Hepatocyte (in vitro differentiated cells): ENCODE results near the gene ZNF273. TPM values are rescaled to one million over a fixed set of nuclear protein-coding genes. Genes with fewer than 3 reads are reported as not detected.

Source experiments
- DNase-seq: peaks from one replicate; pipeline ENCODE4 v3.0.0-alpha.2; 2016; ENCODE audit warnings: low spot score
- H2AFZ ChIP-seq: fragments of 200-600 bp; sonication (generic); 2 replicates; pipeline ENCODE4 v1.6.0; 2016; ENCODE audit warnings: antibody characterized with exemption, mild to moderate bottlenecking
- H3K27ac ChIP-seq: fragments of 200-600 bp; sonication (generic); 2 replicates; pipeline ENCODE4 v1.5.1; 2016; ENCODE audit warnings: mild to moderate bottlenecking
- H3K27me3 ChIP-seq: fragments of 200-600 bp; sonication (generic); 2 replicates; pipeline ENCODE4 v1.6.1; 2016
- H3K36me3 ChIP-seq: fragments of 200-600 bp; sonication (generic); replicated peaks from 2 replicates; pipeline ENCODE4 v1.5.1; 2016; ENCODE audit warnings: low read depth; ENCODE audit not compliant: insufficient read depth
- H3K4me1 ChIP-seq: fragments of 200-600 bp; sonication (generic); 2 replicates; pipeline ENCODE4 v1.5.1; 2016; ENCODE audit warnings: mild to moderate bottlenecking, moderate library complexity; ENCODE audit not compliant: insufficient read depth
- H3K4me2 ChIP-seq: fragments of 200-600 bp; sonication (generic); 2 replicates; pipeline ENCODE4 v1.6.0; 2016
- H3K4me3 ChIP-seq: fragments of 200-600 bp; sonication (generic); 2 replicates; pipeline ENCODE4 v1.5.1; 2016; ENCODE audit warnings: mild to moderate bottlenecking
- H3K79me2 ChIP-seq: fragments of 200-600 bp; sonication (generic); 2 replicates; pipeline ENCODE4 v1.6.0; 2017; ENCODE audit warnings: mild to moderate bottlenecking
- H3K9me2 ChIP-seq: fragments of 200-600 bp; sonication (generic); replicated peaks from 2 replicates; pipeline ENCODE4 v1.6.0; 2017; ENCODE audit warnings: mild to moderate bottlenecking; ENCODE audit not compliant: insufficient read depth
- H3K9me3 ChIP-seq: fragments of 200-600 bp; sonication (generic); 2 replicates; pipeline ENCODE4 v1.5.1; 2016; ENCODE audit warnings: low read depth, mild to moderate bottlenecking
- H4K20me1 ChIP-seq: fragments of 200-600 bp; sonication (generic); 2 replicates; pipeline ENCODE4 v1.6.0; 2016; ENCODE audit warnings: mild to moderate bottlenecking; ENCODE audit not compliant: insufficient read depth, poor library complexity, severe bottlenecking
- CTCF ChIP-seq: fragments of 200-600 bp; sonication (generic); IDR thresholded peaks from 2 replicates; pipeline ENCODE4 v1.5.1; 2016; ENCODE audit warnings: antibody characterized with exemption, mild to moderate bottlenecking; ENCODE audit not compliant: poor library complexity
- EZH2 ChIP-seq: fragments of 200-600 bp; sonication (generic); IDR thresholded peaks from 2 replicates; pipeline ENCODE4 v1.6.1; 2016; ENCODE audit warnings: antibody characterized with exemption, mild to moderate bottlenecking, borderline replicate concordance
- EZH2phosphoT487 ChIP-seq: fragments of 200-600 bp; sonication (generic); IDR thresholded peaks from one replicate; pipeline ENCODE4 v1.6.1; 2018; ENCODE audit warnings: antibody characterized with exemption, mild to moderate bottlenecking, low read depth, moderate library complexity; ENCODE audit not compliant: unreplicated experiment, severe bottlenecking
- WGBS: methylation state at CpG from one replicate; pipeline ENCODE4 v1.1.6; 2016; ENCODE audit warnings: low lambda C conversion rate; ENCODE audit errors: missing lambda C conversion rate; 5-methylcytosine and 5-hydroxymethylcytosine counted together
- polyA plus RNA-seq: library from polyadenylated mRNA; unstranded; fragments of >200 nt; fragmentation: Nextera tagmentation; extraction: Ambion mirVana; gene quantifications from 2 replicates; pipeline ENCODE4 v1.2.1, GENCODE V29; 2016
- total RNA-seq: library from RNA; depleted of rRNA; stranded (reverse); fragments of >200 nt; gene quantifications from 2 replicates; pipeline ENCODE4 v1.2.3, GENCODE V29; 2014

ZNF273 gene
- total and polyA plus RNA-seq, 2 experiments from 2014 or later = 4.1 to 4.9 TPM

DNA sequence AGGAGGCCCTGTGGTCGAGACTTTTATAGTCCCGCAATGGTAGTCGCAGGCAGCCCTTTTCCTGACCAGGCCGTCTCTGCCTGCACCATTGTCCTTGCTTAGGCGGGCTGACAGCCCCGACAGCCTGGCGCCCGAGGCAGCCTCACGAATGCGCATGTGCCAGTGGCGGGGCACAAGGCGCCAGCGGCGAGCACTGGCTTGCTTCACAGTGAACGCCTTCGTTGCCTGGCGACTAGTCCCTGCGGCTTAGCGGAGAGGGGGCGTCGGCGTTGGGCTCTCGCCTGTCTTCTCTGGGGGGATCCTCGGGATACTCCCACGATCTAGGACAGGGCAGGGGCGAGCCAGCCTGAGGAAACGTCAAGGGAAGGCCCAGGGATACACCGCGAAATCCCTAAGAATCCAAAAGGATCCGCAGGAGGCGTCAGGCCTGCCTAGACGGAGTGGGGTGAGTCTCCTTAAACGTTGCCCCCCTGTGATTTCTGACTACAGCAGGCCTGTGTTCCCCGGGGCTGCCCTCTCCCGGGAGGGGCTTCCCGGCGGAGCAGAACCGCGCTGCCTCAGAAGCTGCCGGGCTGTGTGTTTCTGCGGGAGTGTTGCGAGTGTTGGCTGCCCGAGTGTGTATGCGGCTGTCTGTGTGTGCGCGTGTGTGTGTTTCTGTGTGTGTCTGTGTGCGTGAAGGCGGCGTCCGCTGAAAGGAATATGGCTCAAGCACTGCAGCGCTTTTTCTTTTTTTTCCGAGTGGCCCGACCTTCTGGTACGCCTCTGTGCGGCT lies 20.5 kb upstream of the ZNF273 start:
- H3K4me1 ChIP-seq = no peaks in the 10 kb centered on the region
- H3K9me2 ChIP-seq = no peaks in the 10 kb centered on the region
- H2AFZ ChIP-seq = no peak overlapping the region
- TF ChIP-seq CTCF (no peak), EZH2 (no peak), EZH2phosphoT487 (no peak)
- no peaks in the 10 kb centered on the region for H3K36me3 ChIP-seq
- WGBS = 95% methylated on average over 53 of the region's 55 CpGs
- H3K27ac ChIP-seq = no peak overlapping the region
- no peak for DNase-seq
- H3K79me2 ChIP-seq = no peaks in the 10 kb centered on the region
- no peak overlapping the region for H3K4me3 ChIP-seq
- no peaks in the 10 kb centered on the region for H3K27me3 ChIP-seq
- H3K9me3 ChIP-seq = no peaks in the 10 kb centered on the region
- H3K4me2 ChIP-seq = no peak overlapping the region
- no peaks in the 10 kb centered on the region for H4K20me1 ChIP-seq

- no peaks in the 10 kb centered on the region for H3K79me2 ChIP-seq
- H3K27me3 ChIP-seq = no peaks in the 10 kb centered on the region
- no peak overlapping the region for H3K27ac ChIP-seq
- no peak overlapping the region for H2AFZ ChIP-seq
- H3K4me1 ChIP-seq = no peaks in the 10 kb centered on the region
- no peak overlapping the region for H3K4me3 ChIP-seq
- no peaks in the 10 kb centered on the region for H3K9me2 ChIP-seq
- H3K4me2 ChIP-seq = no peak overlapping the region
- no peak for TF ChIP-seq CTCF
- no peak for TF ChIP-seq EZH2phosphoT487
- TF ChIP-seq EZH2 = no peak
- 93% methylated on average over 36 of the region's 38 CpGs for WGBS
- H3K9me3 ChIP-seq = no peaks in the 10 kb centered on the region
- no peaks in the 10 kb centered on the region for H3K36me3 ChIP-seq
- no peaks in the 10 kb centered on the region for H4K20me1 ChIP-seq
- no peak for DNase-seq
Measured at GRCh38 chr7:64883113-64883905, 19.8 kb upstream of the ZNF273 start.

DNA sequence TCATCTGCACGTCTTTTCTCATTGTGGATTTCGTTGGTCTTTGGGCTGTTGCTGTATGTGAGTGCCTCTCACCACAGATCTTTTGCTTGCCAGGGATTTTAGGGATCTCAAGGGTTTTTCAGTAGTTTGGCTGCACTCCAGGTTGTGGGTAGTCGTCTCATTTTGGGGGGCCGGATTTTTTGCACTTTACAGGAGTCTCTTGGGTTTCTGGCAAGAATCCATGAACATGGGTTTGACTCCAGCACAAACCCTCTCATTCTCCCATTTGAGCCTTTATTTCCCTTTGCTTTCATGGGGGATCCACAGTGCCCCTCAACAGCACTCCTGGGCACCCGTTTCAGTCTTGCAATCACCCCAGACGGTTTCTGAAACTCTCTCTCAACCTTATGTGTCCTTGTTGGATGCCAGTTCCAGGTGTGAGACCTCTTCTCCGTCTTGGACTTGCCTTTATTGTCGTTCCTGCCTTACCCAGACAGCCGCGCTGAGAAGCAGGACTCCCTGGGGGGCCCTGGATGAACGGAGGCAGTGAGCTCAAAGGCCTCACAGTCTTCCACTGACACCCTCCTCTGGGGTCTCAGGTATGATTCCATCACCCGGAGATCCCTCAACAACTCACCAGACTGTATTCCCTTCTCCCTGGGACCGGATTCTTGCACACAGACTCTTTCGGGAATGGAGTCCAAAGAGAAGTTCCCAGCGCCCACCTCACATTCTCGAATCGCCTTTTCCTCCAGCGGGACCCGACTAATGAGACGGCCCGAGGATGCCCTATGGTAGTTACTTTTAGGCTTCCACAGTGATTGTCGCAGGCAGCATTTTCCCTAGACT lies 18.8 kb upstream of the ZNF273 start:
- Histone ChIP-seq H3K4me3 (no peak overlapping the region), H3K36me3 (no peaks in the 10 kb centered on the region), H3K9me3 (no peaks in the 10 kb centered on the region), H3K9me2 (no peaks in the 10 kb centered on the region), H3K27ac (no peak overlapping the region), H3K4me2 (no peak overlapping the region), H3K27me3 (no peaks in the 10 kb centered on the region), H3K4me1 (no peaks in the 10 kb centered on the region), H3K79me2 (no peaks in the 10 kb centered on the region), H4K20me1 (no peaks in the 10 kb centered on the region), H2AFZ (no peak overlapping the region)
- 83% methylated on average over 22 of the region's 22 CpGs for WGBS
- no peak for TF ChIP-seq EZH2
- no peak for TF ChIP-seq CTCF
- TF ChIP-seq EZH2phosphoT487 = no peak
- DNase-seq = no peak
